ENCODE data around the gene TIMM17B. TPM values are rescaled to one million over a fixed set of nuclear protein-coding genes. Genes with fewer than 3 reads are reported as not detected.

The TIMM17B gene
- total RNA-seq, 5 donors from 2014 or later (not counting 1 experiment from before 2014, with no cell fraction given) = 40.5 to 52.1 (median 49.3) TPM

DNA sequence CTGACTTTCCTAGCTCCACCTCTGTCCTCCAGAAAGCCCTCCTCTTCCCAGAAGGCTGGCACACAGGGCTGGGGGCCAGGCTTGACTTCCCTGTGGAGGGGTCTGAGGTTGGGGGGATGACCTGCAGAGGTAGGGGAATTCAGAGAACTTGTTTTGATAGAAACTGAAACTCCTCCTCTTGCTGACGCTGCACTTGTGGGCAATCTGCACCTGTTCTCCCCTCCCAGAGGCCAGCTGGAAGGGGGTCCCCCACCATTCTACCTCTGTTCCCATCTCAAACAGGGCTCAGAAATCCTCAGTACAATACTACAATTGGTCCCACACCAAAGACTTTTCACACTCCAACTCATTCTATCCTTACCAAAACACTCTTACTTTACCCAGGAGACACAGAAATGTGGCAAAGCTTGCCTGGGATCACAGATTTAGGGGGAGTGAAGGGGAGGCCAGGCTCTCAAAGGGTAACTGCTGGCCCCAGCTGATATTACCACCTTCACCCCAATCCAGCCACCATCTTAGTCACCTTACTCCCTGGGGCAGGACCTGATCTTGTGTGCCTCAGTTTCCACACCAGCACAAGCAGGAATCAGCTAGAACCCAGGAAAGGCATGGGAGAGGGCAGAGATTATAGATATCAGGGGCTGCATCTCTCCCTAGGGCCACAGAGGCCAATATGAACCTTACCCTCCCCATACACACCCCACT lies 41.3 kb upstream of the TIMM17B start:
- Mint-ChIP-seq H3K4me3 (peak overlapping the region; percentile 67 to 76 (median 70)), H3K27me3 (no peaks in the 10 kb centered on the region), H3K9me3 (no peaks in the 10 kb centered on the region), H3K27ac (peak overlapping the region; percentile 92 to 99), H3K36me3 (peaks cover 28% of the 10 kb centered on the region), H3K4me1 (peaks cover 96 to 98% (median 97%) of the 10 kb centered on the region in 3 donors)
- peaks cover 0 to 20% of the 10 kb centered on the region in 2 donors for H3K36me3 ChIP-seq (ENCODE audit: control insufficient read depth in 2 of 2, extremely low read depth in 1 of 2, insufficient read depth in 1 of 2, low read length in 1 of 2)
- no peaks in the 10 kb centered on the region for H3K9me3 ChIP-seq
- no peaks in the 10 kb centered on the region for H3K27me3 ChIP-seq (replicated peaks in 1 of 2; ENCODE audit: control insufficient read depth in 2 of 2, extremely low read depth in 1 of 2, insufficient read depth in 2 of 2, low read length in 1 of 2)
- DNase-seq = peak in 33 of 35 experiments; percentile 37 to 90 (median 78)
- ChIA-PET CTCF (interaction anchor here in 1 of 2 donors (0.9 to 2.2 kb wide), 3 partner anchors 18 to 27 kb away, joined by 3 to 7 read pairs (median 5); partner anchors contain the start of gene SLC35A2), POLR2A (interaction anchor here (0.6 to 3.5 kb wide), 9 partner anchors 8 to 262 kb away, joined by 3 to 23 read pairs (median 4); partner anchors contain the start of genes GRIPAP1 (in 1 of the 2), OTUD5 (in 1 of the 2), PQBP1 (in 1 of the 2) and TIMM17B (in 1 of the 2))
- H3K27ac ChIP-seq (ENCODE audit: low read length) = peak overlapping the region; percentile 98
- peak; percentile 11 to 64 (median 27) for ATAC-seq (replicated peaks in 1 of 4)
- H3K4me3 ChIP-seq (ENCODE audit: control insufficient read depth in 1 of 2, extremely low read depth in 1 of 2, low read length in 1 of 2) = peak overlapping the region in 1 of 2 donors; percentile 14
- no CpG with 5 or more reads among the region's 1 CpG for WGBS (ENCODE audit: insufficient coverage)
- peaks cover 33 to 93% of the 10 kb centered on the region in 2 experiments for H3K4me1 ChIP-seq (ENCODE audit: control insufficient read depth in 1 of 2, extremely low read depth in 1 of 2, insufficient read depth in 2 of 2, low read length in 2 of 2)

DNA sequence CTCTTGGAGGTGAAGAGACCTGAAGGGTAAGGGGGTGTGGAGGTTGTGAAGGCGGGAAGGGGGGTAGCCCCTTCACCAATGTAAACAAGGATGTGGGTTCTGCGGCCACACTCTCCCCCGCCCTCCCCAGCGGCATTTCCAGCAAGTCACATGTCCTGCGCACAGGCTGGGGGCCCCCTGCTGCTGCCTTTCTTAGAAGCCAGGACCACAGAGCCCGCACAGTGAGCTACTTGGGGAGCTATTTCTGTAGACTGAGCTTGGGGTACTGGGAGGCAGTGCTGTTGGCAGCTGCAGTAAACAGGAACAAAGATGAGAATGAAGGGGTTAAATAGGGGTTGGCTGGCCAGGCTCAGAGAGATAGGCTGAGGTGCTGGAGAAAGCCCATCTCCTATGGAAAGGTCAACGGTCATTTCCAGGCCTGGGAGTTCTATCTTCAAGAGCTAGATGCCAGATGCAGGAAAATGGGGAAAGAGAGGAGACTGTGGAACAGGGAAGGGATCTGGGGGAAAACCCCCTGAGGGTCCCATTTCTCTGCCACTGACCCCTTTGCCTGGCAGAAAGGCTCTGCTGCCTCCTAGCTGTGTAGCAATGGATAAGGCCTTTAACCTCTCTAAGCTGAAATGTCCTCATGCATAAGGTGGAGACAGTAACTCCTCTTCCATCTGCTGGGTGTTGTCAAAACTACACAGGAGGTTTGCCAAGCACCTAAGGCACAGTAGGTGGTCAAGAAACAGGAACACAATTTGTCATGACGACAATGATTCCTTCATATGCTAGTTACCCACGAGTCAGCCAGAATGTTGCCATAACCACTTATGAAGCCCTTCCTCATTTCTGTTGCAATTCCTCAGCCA lies 39.7 kb upstream of the TIMM17B start:
- ChIA-PET POLR2A (interaction anchor here (0.5 to 1.9 kb wide), 14 partner anchors 10 to 945 kb away, joined by 3 to 10 read pairs (median 4); partner anchors contain the start of genes GRIPAP1 (in 1 of the 2), PQBP1 (in 1 of the 2), SLC35A2 (in 1 of the 2) and TIMM17B (in 1 of the 2)), CTCF (interaction anchor here (0.7 to 1.9 kb wide), 17 partner anchors 9 to 398 kb away, joined by 3 to 10 read pairs (median 4); partner anchors contain the start of genes OTUD5 (in 1 of the 2), PQBP1 (in 1 of the 2), RBM3 (in 1 of the 2) and SLC35A2 (in 1 of the 2))
- Histone ChIP-seq H3K4me3 (ENCODE audit: control insufficient read depth in 1 of 2, extremely low read depth in 1 of 2, low read length in 1 of 2) (peak overlapping the region; percentile 45 to 55), H3K36me3 (ENCODE audit: control insufficient read depth in 2 of 2, extremely low read depth in 1 of 2, insufficient read depth in 1 of 2, low read length in 1 of 2) (peaks cover 0 to 15% of the 10 kb centered on the region in 2 donors), H3K27ac (ENCODE audit: low read length) (peak overlapping the region; percentile 98), H3K9me3 (no peaks in the 10 kb centered on the region), H3K27me3 (replicated peaks in 1 of 2; ENCODE audit: control insufficient read depth in 2 of 2, extremely low read depth in 1 of 2, insufficient read depth in 2 of 2, low read length in 1 of 2) (no peaks in the 10 kb centered on the region), H3K4me1 (ENCODE audit: control insufficient read depth in 1 of 2, extremely low read depth in 1 of 2, insufficient read depth in 2 of 2, low read length in 2 of 2) (peaks cover 31 to 84% of the 10 kb centered on the region in 2 experiments)
- H3K27me3 Mint-ChIP-seq = no peaks in the 10 kb centered on the region
- peaks cover 26% of the 10 kb centered on the region for H3K36me3 Mint-ChIP-seq
- ATAC-seq (replicated peaks in 1 of 4) = peak; percentile 70 to 82 (median 78)
- 0% methylated on average over 2 of the region's 9 CpGs for WGBS (ENCODE audit: insufficient coverage)
- peak overlapping the region; percentile 70 to 84 (median 76) for H3K4me3 Mint-ChIP-seq
- H3K9me3 Mint-ChIP-seq = no peaks in the 10 kb centered on the region
- H3K27ac Mint-ChIP-seq = peak overlapping the region; percentile 92 to 99
- peaks cover 87% of the 10 kb centered on the region in 3 donors for H3K4me1 Mint-ChIP-seq
- DNase-seq = peak; percentile 76 to 97 (median 93)

DNA sequence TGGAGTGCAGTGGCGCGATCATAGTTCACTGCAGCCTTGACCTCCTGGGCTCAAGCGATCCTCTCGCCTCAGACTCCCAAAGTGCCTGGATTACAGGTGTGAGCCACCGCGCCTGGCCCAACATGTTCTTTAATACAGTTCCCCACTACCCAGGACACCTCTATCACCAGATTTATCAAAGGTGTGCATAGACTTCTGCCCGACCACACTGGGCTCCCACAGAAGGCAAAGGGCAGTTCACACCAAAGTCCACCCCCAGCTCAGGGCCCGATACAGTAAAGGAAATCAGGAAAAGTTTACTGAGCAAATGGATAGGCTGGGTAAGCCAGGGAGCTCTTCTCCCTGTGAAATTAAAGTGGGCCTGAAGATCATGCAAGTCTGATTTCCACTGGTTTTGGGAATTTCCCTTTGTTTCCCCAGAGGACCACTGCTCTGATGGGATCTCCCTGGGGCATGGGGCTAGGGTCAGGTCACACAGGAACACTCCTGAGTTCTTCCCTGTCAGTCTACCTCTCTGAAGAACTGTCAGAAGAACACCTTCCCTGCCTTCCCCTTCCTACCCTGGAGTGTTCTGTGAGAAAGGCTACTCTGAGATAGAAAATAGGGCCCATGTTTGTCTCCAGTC lies 39.0 kb upstream of the TIMM17B start:
- no peaks in the 10 kb centered on the region for H3K9me3 Mint-ChIP-seq
- ChIA-PET POLR2A (interaction anchor here (0.5 to 1.5 kb wide), 9 partner anchors 9 to 946 kb away, joined by 3 to 13 read pairs (median 5); partner anchors contain the start of gene SLC35A2 (in 1 of the 2)), CTCF (interaction anchor here (1.0 to 1.9 kb wide), 11 partner anchors 10 to 397 kb away, joined by 3 to 10 read pairs (median 5); partner anchors contain the start of genes OTUD5 (in 1 of the 2), PQBP1 (in 1 of the 2), SLC35A2 (in 1 of the 2) and TBC1D25 (in 1 of the 2))
- H3K27ac Mint-ChIP-seq = peak overlapping the region; percentile 92 to 99
- no peaks in the 10 kb centered on the region for H3K27me3 ChIP-seq (replicated peaks in 1 of 2; ENCODE audit: control insufficient read depth in 2 of 2, extremely low read depth in 1 of 2, insufficient read depth in 2 of 2, low read length in 1 of 2)
- 97% methylated on average over 5 of the region's 8 CpGs for WGBS (ENCODE audit: insufficient coverage)
- H3K36me3 Mint-ChIP-seq = peaks cover 23% of the 10 kb centered on the region
- ATAC-seq (replicated peaks in 1 of 4) = no peak
- H3K4me3 Mint-ChIP-seq = peak overlapping the region; percentile 70 to 84 (median 76)
- peaks cover 79 to 80% (median 79%) of the 10 kb centered on the region in 3 donors for H3K4me1 Mint-ChIP-seq
- H3K9me3 ChIP-seq = no peaks in the 10 kb centered on the region
- H3K36me3 ChIP-seq (ENCODE audit: control insufficient read depth in 2 of 2, extremely low read depth in 1 of 2, insufficient read depth in 1 of 2, low read length in 1 of 2) = peaks cover 0 to 13% of the 10 kb centered on the region in 2 donors
- peak overlapping the region; percentile 26 to 55 for H3K4me3 ChIP-seq (ENCODE audit: control insufficient read depth in 1 of 2, extremely low read depth in 1 of 2, low read length in 1 of 2)
- no peaks in the 10 kb centered on the region for H3K27me3 Mint-ChIP-seq
- H3K4me1 ChIP-seq (ENCODE audit: control insufficient read depth in 1 of 2, extremely low read depth in 1 of 2, insufficient read depth in 2 of 2, low read length in 2 of 2) = peaks cover 31 to 77% of the 10 kb centered on the region in 2 experiments
- DNase-seq = no peak
- peak overlapping the region; percentile 98 for H3K27ac ChIP-seq (ENCODE audit: low read length)

DNA sequence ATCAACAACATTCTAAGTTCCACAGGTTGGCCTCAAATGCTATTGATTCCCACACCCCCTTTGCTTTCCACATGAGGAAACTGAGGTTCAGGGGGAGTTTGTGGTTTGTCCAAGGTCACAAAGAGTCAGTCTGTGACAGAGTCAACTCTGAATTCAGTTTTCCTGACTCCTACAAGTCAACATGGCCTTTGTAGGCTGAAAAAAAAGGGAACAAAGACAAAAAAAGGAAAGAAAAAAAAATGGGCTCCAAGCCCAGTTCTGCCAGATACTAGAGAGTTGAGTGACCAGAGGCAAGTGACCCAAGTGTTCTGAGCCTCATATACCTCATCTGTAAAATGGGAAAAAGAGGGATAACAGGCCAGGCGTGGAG lies 37.7 kb upstream of the TIMM17B start:
- Histone ChIP-seq H3K4me1 (ENCODE audit: control insufficient read depth in 1 of 2, extremely low read depth in 1 of 2, insufficient read depth in 2 of 2, low read length in 2 of 2) (peaks cover 28 to 64% of the 10 kb centered on the region in 2 experiments), H3K4me3 (ENCODE audit: control insufficient read depth in 1 of 2, extremely low read depth in 1 of 2, low read length in 1 of 2) (no peak overlapping the region), H3K27ac (ENCODE audit: low read length) (peak overlapping the region; percentile 71), H3K9me3 (no peaks in the 10 kb centered on the region), H3K36me3 (ENCODE audit: control insufficient read depth in 2 of 2, extremely low read depth in 1 of 2, insufficient read depth in 1 of 2, low read length in 1 of 2) (peaks cover 0 to 13% of the 10 kb centered on the region in 2 donors), H3K27me3 (replicated peaks in 1 of 2; ENCODE audit: control insufficient read depth in 2 of 2, extremely low read depth in 1 of 2, insufficient read depth in 2 of 2, low read length in 1 of 2) (no peaks in the 10 kb centered on the region)
- ChIA-PET POLR2A (no interaction called here), CTCF (no interaction called here)
- Mint-ChIP-seq H3K4me3 (peak overlapping the region in 1 of 3 donors; percentile 61), H3K27ac (peak overlapping the region; percentile 92 to 99), H3K27me3 (no peaks in the 10 kb centered on the region), H3K36me3 (peaks cover 26% of the 10 kb centered on the region), H3K9me3 (no peaks in the 10 kb centered on the region), H3K4me1 (peaks cover 69 to 72% (median 69%) of the 10 kb centered on the region in 3 donors)
- no CpG with 5 or more reads among the region's 1 CpG for WGBS (ENCODE audit: insufficient coverage)
- DNase-seq (no peak), ATAC-seq (replicated peaks in 1 of 4) (no peak)

GRCh38 chrX:48934581-48935300 lies 37.2 kb upstream of the TIMM17B start:
- WGBS (ENCODE audit: insufficient coverage) = no CpG with 5 or more reads among the region's 7 CpGs
- POLR2A ChIA-PET = no interaction called here

More at GRCh38 chrX:48934581-48935300, 37.2 kb upstream of the TIMM17B start:
- ATAC-seq (replicated peaks in 1 of 4) (peak in 1 of 4 experiments; percentile 17), DNase-seq (peak in 23 of 35 experiments; percentile 19 to 74 (median 49))
- peaks cover 28 to 59% of the 10 kb centered on the region in 2 experiments for H3K4me1 ChIP-seq (ENCODE audit: control insufficient read depth in 1 of 2, extremely low read depth in 1 of 2, insufficient read depth in 2 of 2, low read length in 2 of 2)
- no peaks in the 10 kb centered on the region for H3K27me3 ChIP-seq (replicated peaks in 1 of 2; ENCODE audit: control insufficient read depth in 2 of 2, extremely low read depth in 1 of 2, insufficient read depth in 2 of 2, low read length in 1 of 2)
- CTCF ChIA-PET = no interaction called here
- peaks cover 27% of the 10 kb centered on the region for H3K36me3 Mint-ChIP-seq
- no peaks in the 10 kb centered on the region for H3K27me3 Mint-ChIP-seq
- H3K9me3 Mint-ChIP-seq = no peaks in the 10 kb centered on the region
- H3K4me3 Mint-ChIP-seq = peak overlapping the region; percentile 21 to 61 (median 46)
- H3K4me3 ChIP-seq (ENCODE audit: control insufficient read depth in 1 of 2, extremely low read depth in 1 of 2, low read length in 1 of 2) = no peak overlapping the region
- no peaks in the 10 kb centered on the region for H3K9me3 ChIP-seq
- H3K27ac ChIP-seq (ENCODE audit: low read length) = peak overlapping the region; percentile 71
- H3K4me1 Mint-ChIP-seq = peaks cover 64 to 69% (median 67%) of the 10 kb centered on the region in 3 donors
- peaks cover 0 to 14% of the 10 kb centered on the region in 2 donors for H3K36me3 ChIP-seq (ENCODE audit: control insufficient read depth in 2 of 2, extremely low read depth in 1 of 2, insufficient read depth in 1 of 2, low read length in 1 of 2)
- H3K27ac Mint-ChIP-seq = peak overlapping the region; percentile 92 to 99

Data from T-cell (primary cell).